Measurements from ENCODE around the gene CMSS1.

CMSS1 gene

GRCh38 chr3:99997293-99997692 lies 179.6 kb downstream of the CMSS1 start:
- no peak for DNase-seq (ENCODE audit: low read depth)

- DNase-seq (ENCODE audit: low read depth), result no peak
Measured at GRCh38 chr3:99999536-99999935, 181.9 kb downstream of the CMSS1 start.

- DNase-seq (ENCODE audit: low read depth), result no peak
Measured at GRCh38 chr3:100001083-100001482, 183.4 kb downstream of the CMSS1 start.

GRCh38 chr3:100001526-100002270 lies 184.0 kb downstream of the CMSS1 start:
- DNase-seq (ENCODE audit: low read depth), result no peak

GRCh38 chr3:100002599-100003350 lies 185.1 kb downstream of the CMSS1 start:
- no peak for DNase-seq (ENCODE audit: low read depth)

GRCh38 chr3:100003609-100004503 lies 186.2 kb downstream of the CMSS1 start:
- no peak for DNase-seq (ENCODE audit: low read depth)

GRCh38 chr3:100004931-100005330 lies 187.3 kb downstream of the CMSS1 start:
- no peak for DNase-seq (ENCODE audit: low read depth)

- no peak for DNase-seq (ENCODE audit: low read depth)
Measured at GRCh38 chr3:100005665-100006393, 188.2 kb downstream of the CMSS1 start.

GRCh38 chr3:100006570-100007271 lies 189.1 kb downstream of the CMSS1 start:
- no peak for DNase-seq (ENCODE audit: low read depth)

- no peak for DNase-seq (ENCODE audit: low read depth)
Measured at GRCh38 chr3:100007313-100007712, 189.7 kb downstream of the CMSS1 start.

GRCh38 chr3:100008081-100008698 lies 190.5 kb downstream of the CMSS1 start:
- no peak for DNase-seq (ENCODE audit: low read depth)

GRCh38 chr3:100009276-100010086 lies 191.8 kb downstream of the CMSS1 start:
- no peak for DNase-seq (ENCODE audit: low read depth)

GRCh38 chr3:100010087-100010417 lies 192.4 kb downstream of the CMSS1 start:
- DNase-seq (ENCODE audit: low read depth), result no peak

GRCh38 chr3:100018806-100019205 lies 201.1 kb downstream of the CMSS1 start:
- no peak for DNase-seq (ENCODE audit: low read depth)

- no peak for DNase-seq (ENCODE audit: low read depth)
Measured at GRCh38 chr3:100019719-100020118, 202.1 kb downstream of the CMSS1 start.

- DNase-seq (ENCODE audit: low read depth), result no peak
Measured at GRCh38 chr3:100020876-100021644, 203.4 kb downstream of the CMSS1 start.

- DNase-seq (ENCODE audit: low read depth), result no peak
Measured at GRCh38 chr3:100022506-100022905, 204.8 kb downstream of the CMSS1 start.

GRCh38 chr3:100023150-100023549 lies 205.5 kb downstream of the CMSS1 start:
- DNase-seq (ENCODE audit: low read depth), result no peak

- DNase-seq (ENCODE audit: low read depth), result no peak
Measured at GRCh38 chr3:100023595-100023994, 205.9 kb downstream of the CMSS1 start.

All from stimulated activated CD4-positive, alpha-beta T cell treated with anti-CD3 and anti-CD28 coated beads, Interleukin-2, amount 100 ng/mL, for 4 hours (primary cell).